ENCODE data around the gene HTT.

Gene HTT

DNA sequence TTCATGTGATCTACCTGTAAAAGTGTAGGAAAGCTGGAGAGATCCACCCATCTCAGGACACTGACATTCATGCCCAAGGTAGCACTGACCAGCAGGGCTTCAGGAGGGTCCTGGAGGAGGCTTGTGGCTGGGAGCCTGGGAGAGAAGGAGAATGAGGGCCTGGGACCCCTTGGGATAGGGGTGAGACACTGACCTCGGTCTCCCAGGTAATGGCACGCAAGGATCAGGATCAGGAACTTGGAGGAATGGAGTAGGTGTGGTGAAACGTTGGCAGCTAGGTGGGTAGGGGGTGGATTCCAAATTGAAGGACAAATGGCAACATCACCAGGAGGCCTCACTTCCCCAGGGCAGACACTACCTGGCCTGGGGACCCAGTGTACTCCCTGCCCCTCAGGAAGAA is 206.0 kb downstream of the HTT start:
- DNase-seq = no peak

DNA sequence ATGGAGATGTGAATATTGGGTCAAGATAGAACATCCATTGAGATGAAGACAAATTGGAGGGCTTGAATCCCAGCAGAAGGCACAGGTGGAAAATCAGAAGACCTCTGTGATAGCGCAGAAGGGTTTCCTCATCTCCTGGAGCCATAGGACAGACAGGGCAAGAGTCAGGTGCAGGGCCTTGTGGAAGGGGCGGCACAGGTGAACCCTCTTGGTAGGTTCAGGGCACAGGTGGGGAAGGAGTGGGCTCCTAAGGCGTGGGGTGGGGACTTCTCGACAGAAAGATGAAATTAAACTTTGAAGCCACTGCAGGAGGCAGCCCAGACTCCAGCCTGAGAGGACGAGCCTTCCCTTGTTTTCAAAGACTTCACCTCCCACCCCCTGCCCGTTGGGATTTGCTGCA is 209.0 kb downstream of the HTT start:
- DNase-seq = no peak

DNA sequence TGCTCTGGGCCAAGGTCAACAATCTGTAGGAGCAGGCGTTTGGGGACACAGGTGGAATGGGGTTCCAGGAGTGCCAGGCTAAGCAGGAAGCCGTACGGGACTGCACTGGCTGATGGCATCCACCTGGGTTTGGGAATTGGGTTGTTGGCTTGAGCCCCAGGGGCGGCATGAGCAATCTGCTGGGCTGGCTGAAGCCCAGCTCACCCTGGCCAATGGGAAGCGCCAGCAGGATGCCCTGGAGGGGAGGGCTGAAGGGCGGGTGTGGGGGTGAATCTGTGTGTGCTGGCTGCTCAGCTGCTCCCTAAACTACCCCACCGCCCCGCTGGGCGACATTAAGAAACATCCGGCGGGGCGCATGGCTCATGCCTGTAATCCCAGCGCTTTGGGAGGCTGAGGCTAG is 209.4 kb downstream of the HTT start:
- no peak for DNase-seq

DNA sequence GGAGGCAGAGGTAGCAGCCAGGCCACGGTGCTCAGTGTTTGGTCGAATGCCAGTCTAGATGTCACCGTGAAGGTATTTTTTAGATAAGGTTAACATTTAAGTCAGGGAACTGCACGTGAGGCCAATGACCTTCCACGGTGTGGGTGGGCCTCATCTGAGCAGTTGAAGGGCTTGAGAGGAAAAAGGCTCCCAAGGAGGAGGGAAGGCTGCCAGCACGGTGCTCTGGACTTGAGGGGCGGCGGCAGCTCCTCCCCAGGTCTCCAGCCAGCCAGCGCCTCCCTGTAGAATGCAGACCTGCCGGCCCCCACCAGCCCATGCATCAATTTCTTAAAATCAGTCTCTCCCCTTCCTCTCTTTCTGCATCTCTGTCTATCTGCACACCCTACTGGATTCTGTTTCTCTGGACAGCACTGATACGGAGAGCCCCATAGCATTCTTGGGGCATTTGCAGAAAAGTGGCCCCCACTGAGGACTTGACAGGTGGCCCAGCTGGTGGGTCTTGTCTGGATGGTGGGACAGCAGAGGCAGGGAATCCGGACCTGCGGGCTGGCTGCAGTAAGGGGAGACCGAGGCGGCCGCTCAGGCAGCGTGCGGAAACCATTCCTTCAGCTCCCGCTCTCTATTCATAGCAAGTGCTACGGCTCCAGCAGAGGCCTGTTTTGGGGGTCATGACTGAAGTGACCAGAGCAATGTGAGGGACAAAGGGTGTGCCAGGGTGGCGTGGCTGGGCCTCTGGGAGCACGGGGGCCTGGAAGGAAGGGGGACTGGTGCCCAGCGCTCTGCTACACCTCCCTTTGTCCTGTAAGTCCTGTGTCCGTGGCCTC is 210.5 kb downstream of the HTT start:
- DNase-seq = no peak

DNA sequence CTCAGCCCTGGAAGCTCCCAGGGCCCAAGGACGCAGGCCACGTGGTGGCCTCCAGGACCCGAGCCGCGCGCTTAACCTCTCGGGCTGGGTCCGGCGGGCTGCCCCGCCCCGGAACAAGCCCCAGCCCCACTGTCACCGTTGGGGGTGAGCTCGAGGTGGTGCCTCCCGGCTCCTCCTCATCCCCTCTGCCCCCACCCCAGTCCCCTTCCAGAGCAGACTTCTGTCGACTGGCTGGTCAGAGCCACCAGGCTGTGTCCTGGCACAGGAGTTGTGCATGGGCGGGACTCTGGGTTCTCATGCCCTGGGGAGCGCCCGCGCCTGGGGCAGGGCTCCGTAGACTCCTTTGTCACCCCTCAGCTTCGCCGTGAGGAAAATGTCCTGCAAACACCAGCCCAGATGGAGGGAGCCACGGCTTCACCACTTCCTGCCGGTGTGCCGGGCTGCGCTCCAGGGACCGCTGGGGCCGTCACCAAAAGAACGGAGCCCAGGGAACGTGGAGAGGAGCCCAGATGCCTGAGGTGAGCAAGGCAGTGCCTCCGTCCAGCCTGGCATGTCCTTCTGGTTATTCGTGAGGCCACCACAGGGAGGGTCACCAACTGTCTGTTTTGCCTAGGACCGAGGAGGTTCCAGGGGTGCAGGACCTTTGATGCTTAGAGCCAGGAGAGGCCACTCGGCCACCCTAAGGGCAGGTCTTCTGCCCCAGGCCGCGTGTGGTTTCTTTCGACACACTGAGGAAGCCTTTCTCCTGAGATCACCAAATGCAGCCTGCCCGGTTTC is 211.3 kb downstream of the HTT start:
- no peak for DNase-seq

DNA sequence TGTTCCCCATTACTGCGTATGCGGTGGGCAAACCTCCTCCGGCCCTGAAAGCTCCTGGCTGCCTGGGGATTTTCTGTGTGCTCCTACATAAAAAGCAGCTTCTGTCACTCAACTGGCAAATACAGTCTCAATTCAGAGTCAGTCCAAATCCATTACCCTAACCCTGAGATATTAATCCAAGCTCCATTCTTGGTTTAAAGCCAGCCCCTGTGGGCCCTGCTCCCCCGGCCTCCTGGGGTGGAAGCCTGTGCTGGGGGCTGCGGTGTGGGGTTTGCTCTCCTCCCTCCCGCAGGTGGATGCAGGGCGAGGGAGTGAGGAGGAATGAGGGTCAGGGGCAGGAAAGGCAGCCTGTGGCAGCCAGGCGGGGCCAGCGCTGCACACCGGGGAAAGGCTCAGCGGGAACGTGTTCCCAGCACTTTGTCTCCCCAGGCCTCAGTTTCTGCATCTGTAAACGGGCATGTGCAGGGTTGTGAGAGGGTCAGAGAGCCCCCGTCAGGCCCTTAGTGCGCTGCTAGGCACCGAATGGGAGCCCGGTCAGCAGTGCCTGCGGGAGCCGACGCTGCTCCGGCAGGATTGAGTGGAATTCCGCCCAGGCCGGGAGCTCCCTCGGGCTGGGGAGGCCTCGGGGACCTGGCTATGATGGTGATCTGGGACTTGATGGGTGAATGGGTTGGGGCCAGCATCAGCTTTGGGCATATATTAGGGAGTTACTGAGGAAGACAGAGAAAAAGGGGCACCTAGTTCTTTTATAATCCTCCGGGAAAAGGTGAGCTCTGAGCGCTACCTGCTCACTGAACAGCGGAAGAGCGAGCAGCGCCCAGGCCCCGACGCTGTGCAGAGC is 212.1 kb downstream of the HTT start:
- DNase-seq = no peak

DNA sequence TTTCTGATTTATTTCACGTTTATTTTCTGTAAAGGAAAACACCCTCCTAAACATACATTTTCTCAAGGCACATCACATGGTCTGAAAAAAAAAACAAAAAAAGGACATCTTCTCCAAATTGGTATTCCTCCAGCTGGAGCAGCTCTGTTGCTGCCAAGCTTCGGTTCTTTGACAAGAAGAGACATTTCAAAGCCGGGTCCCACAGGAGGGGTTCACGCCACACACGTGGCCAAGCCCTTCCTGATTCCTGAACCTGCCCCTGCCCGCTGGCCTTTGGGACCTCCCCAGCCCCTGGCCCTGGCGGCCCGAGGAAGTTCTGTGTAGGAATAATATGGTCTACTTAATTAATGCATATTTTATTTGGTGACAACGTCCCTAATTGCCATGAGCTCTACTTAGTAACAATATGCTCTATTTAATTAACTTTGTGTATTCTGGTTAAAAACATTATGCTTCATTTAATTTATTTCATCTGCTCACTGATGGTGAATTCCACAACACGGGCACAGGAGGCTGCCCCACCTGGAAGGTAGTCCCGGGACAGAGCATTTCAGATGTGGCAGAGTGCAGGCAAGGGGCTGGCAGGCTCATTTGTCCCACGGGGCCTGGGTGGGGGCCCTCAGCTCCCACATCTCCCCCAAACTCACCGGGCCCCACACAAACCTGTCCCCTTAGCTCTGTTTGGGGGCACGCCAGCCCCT is 212.9 kb downstream of the HTT start:
- DNase-seq = no peak

DNA sequence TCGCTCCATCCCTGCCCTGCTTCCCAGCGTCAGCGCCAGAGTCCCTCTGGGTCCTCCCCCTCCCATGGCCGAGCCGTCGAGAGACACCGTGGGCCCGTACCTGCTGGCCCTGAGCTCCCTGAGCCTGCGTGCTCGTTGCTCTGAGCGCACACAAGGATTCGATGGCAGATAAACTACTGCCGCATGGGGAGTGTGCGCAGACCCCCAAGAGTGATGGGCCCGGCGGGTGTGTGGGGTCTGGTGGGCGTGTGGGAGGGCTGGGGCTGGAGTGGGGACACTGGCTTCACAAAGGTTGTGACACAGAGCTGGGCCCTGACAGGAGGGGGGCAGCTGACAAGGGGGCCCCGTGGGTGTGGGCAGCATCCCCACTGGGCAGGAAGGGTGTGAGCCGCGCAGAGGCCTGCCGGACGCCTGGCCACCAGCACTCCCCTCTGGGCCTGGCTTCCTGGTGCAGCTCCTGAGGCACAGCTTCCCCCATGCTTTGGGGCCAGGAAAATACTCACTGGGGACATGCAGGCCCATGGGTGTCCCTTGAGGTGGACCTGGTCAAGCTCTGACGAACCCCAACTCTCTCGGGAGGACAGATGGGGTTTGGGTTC is 213.6 kb downstream of the HTT start:
- no peak for DNase-seq

DNA sequence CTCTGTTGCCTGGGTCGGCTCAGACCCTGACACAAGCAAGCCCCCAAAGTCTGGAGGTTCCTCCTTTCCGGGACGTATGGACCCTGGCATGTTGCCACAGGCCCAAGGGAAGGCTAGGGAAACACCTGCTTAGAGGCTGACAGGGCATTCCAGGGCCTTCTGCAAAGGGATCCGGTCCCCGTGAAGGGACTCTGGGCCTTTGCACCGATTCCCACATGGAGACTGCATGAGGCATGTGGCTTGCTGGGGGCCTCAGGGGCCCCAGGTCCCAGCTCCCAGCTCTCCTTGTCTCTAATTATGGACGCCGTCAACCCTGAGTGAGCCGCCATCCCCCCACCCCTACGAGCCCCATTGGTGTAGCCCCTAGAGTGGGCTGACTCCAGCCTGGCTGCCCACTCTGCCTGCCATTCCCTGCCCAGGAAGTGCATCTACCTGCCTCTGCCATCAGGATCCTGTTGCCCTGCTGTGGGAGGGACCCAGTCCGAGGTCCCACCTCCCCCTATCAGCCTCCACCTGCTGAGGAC is 214.2 kb downstream of the HTT start:
- DNase-seq = no peak

DNA sequence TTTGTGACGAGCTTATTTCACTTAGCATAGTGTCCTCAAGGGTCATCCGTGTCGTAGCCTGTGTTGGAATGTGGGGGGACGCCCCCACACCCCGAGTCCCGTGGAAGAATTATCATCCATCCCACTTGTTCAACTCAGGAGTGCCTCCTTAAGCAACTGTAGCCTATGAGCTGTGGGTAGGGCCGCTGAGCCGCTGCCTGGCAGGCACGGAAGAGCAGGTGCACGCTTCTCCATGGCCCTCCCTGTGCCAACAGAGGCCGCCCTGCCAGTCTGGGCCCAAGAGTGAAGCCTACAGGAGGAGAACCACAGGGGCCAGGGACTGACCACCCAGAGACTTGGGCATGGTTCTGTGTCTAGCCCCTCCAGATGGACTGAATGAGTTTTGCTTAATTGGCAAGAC is 216.0 kb downstream of the HTT start:
- DNase-seq = no peak

DNA sequence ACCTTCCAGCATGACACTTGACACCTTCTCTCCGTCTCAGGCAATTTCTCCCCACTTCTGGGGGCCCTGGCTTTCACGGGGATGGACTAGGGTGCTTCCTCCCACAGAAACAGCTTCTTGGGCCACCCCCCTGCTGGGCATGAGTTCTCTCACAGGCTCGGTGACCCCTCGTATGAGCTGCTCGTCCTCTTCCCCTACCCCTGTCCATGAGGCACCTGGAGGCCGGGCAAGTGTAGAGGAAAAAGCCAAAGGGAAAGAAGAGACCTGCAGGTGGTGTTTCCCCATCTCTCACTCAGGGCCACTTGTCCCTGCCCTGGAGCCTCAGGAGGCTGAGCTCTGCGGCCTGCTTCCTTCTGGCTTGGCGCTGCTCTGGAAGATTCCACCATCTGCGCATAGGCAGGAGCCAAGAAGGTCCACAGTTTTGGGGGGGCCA is 216.4 kb downstream of the HTT start:
- DNase-seq = no peak

DNA sequence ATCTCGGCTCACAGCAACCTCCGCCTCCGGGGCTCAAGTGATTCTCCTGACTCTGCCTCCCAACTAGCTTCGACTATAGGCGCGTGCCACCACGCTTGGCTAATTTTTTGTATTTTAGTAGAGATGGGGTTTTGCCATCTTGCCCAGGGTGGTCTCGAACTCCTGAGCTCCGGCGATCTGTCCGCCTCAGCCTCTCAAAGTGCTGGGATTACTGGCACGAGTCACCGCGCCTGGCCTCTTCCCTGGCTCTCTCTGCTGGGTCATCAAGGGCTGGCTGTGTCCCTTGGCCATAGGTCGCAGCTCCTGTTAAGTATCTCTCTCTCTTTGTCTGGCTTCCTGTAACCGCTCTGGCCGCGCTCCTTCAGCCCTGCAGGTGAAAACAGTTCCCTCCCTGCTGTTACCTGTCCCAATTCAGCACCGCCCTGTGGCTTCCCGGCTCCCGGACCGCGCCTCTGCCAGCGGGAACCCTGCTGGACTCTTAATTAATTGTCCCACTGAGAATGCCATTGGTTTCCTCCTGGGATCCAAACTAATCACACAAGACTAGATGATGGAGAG is 217.0 kb downstream of the HTT start:
- no peak for DNase-seq

DNA sequence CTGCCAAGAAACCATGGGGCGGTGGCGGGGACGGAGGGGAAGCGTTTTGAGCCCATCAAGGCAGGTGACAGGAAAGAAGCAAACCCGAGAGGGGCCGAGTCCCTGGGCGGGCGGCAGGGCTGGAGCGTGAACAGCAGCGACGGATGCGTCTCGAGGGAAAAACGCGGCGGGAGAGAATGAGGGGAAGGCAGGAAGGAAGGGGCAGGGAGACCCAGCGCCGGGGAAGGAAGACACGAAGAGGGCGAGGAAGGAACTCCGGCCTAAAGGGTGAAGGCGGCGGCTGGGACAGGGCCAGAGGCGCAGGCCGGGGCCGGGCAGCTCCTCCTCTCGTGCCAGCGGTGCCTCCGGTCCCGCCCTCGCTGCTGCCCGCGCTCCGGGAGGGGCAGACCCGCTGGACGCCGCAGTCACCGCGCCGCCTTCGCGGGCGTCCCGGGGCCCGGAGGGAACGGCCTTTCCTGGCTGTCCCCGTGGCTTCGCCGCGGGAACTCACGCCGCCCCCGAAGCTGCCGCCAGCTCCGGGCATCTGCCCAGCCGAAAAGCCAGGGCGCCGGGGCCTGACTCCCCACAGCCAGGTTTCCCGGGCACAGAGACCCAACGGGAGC is 217.6 kb downstream of the HTT start:
- no peak for DNase-seq

DNA sequence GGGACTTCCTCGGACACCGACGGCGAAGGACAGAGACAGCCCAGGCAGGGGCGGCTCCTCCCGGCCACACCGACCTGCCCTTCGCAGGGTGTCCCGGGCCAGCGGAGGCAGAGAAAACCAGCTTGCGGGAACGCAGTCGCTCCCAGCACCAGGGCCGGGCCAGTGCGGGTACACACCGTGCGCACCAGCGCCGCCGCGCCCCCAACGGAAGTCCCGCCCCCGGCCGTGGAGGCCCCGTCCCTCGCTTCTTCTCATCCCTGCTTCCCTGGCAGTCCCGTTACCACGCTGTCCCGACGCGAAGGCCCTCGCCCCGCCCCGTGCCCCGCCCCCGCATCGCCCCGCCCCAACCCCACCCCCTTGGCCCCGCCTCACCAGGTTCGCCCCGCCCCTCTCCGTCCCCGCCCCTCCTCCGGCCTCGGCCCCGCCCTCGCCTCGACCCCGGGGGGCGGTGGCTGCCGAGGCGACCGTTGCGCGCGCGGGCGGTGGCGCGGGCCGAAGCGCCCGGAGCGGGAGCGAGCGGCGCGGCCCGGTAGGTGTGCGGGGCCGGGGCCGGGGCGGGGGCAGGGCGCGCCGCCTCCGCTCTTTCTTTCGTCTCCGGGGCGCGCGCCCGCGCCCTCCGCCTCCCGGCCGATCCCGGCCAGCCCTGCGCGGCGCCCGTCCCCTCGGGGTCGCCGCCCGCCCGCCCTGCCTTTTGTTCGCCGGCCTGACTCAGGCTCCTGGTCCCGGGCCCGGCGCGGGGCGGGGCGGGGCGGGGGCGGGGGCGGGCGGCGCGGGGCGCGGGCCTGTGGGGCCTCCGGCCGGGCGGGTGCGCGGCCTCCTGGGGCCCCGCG is 218.3 kb downstream of the HTT start, which contains the start of gene RGS12:
TSS of gene RGS12 (plus strand) at position 451 of the 830 bp plus-strand sequence. CDS start 23,150 bp downstream, outside the sequence.
- DNase-seq = peak; percentile 88
